ENCODE data around the gene HIVEP3. TPM values are rescaled to one million over a fixed set of nuclear protein-coding genes. Genes with fewer than 3 reads are reported as not detected.

HIVEP3 gene
- total RNA-seq, 2 donors from 2014 or later, result 4.7 to 5.8 TPM

GRCh38 chr1:41580021-41580420 lies 338.7 kb downstream of the HIVEP3 start:
- no peak for TF ChIP-seq CTCF (IDR thresholded peaks at IDR 0.05)
- Histone ChIP-seq H3K4me3 (no peak overlapping the region), H3K27ac (no peak overlapping the region), H3K27me3 (no peaks in the 10 kb centered on the region), H3K4me1 (no peaks in the 10 kb centered on the region), H3K36me3 (no peaks in the 10 kb centered on the region), H3K9me3 (no peaks in the 10 kb centered on the region)
- DNase-seq (ENCODE audit: low spot score), result no peak

DNA sequence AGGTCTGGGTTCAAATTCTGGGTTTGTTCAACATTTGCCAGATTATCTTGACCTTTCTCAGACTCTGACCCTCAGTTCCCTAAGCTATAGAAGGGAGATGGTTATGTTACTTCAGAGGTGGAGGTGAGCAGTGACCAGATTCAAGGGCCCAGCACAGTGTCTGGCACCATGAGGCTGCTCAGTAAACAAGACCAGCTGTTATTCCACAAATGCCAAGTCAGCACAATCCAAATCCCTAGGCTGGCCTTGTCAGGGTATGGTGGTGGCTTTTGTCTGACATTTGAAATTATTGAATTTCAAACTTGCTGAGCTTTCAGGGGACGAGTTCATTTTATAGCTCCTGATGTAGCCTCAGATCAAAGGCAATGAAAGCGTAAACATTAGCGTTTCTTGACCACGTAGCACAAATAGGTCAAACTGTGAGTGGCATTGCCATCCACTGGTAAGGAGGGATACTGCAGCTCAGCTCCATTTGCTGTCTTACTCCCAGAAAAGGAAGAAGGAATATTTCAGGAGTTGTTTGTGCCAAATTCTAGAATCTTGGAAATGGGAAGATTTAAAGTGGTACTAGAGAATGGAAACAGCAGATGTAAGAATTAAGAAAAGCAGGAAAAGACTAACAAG lies 339.9 kb downstream of the HIVEP3 start:
- Histone ChIP-seq H3K4me3 (no peak overlapping the region), H3K27ac (no peak overlapping the region), H3K36me3 (no peaks in the 10 kb centered on the region), H3K4me1 (peaks cover 0 to 8% of the 10 kb centered on the region in 2 donors), H3K9me3 (no peaks in the 10 kb centered on the region), H3K27me3 (no peaks in the 10 kb centered on the region)
- peak; percentile 44 for DNase-seq (ENCODE audit: low spot score)
- TF ChIP-seq CTCF (IDR thresholded peaks at IDR 0.05), result peak; percentile 27 to 64

DNA sequence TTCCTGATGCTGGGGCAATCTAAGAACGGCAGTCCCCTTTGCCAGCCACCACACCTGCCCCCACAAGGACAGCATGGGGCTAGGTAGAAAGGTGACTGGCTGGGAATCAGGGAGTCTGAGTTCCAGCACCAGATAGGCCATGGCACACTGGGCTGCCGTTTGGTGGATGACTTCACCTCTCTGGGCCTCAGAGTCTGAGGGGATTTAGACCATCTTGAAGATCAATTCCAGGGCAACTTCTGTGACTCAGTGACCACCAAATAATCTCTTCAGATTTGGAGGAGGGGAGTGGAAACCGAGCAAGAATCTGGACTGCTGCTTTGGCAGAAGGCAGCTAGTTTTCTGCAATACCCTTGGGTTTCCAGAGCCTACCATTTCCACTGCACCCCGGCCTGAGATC lies 342.1 kb downstream of the HIVEP3 start:
- Histone ChIP-seq H3K36me3 (no peaks in the 10 kb centered on the region), H3K27ac (no peak overlapping the region), H3K4me3 (no peak overlapping the region), H3K27me3 (no peaks in the 10 kb centered on the region), H3K9me3 (no peaks in the 10 kb centered on the region), H3K4me1 (peaks cover 0 to 9% of the 10 kb centered on the region in 2 donors)
- DNase-seq (ENCODE audit: low spot score), result peak; percentile 36
- TF ChIP-seq CTCF (IDR thresholded peaks at IDR 0.05), result no peak

DNA sequence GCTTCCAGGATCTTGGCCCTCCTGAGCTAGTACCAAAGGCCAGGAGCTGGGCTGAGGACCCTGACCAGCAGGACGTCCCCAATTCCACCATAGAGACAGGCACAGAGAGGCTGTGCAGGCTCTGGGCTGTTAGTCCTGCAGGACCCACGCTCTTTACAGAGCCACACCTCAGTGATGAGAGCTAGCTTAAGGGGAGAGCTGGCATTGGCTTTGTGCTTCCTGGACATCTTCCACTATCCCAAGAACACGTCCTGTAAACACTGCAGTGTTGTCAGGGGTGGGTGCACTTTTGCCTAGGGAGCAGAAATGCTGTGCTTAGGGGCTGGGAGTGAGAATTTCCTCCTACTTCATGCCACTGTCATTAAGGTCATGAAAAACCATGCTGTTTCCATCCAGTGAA lies 342.5 kb downstream of the HIVEP3 start:
- Histone ChIP-seq H3K27ac (no peak overlapping the region), H3K9me3 (no peaks in the 10 kb centered on the region), H3K36me3 (no peaks in the 10 kb centered on the region), H3K4me1 (peaks cover 0 to 9% of the 10 kb centered on the region in 2 donors), H3K27me3 (no peaks in the 10 kb centered on the region), H3K4me3 (no peak overlapping the region)
- TF ChIP-seq CTCF (IDR thresholded peaks at IDR 0.05), result no peak
- peak; percentile 34 for DNase-seq (ENCODE audit: low spot score)

- H3K9me3 ChIP-seq, result no peaks in the 10 kb centered on the region
- H3K27ac ChIP-seq, result no peak overlapping the region
- no peak for TF ChIP-seq CTCF (IDR thresholded peaks at IDR 0.05)
These were observed 343.9 kb downstream of the HIVEP3 start for GRCh38 chr1:41574842-41575241.

More at GRCh38 chr1:41574842-41575241, 343.9 kb downstream of the HIVEP3 start:
- peaks cover 0 to 9% of the 10 kb centered on the region in 2 donors for H3K4me1 ChIP-seq
- H3K36me3 ChIP-seq, result no peaks in the 10 kb centered on the region
- no peak for DNase-seq (ENCODE audit: low spot score)
- no peaks in the 10 kb centered on the region for H3K27me3 ChIP-seq
- H3K4me3 ChIP-seq, result no peak overlapping the region

All from right atrium auricular region (tissue), 2 donors.